Measurements from ENCODE around the gene EEF2K.

DNA sequence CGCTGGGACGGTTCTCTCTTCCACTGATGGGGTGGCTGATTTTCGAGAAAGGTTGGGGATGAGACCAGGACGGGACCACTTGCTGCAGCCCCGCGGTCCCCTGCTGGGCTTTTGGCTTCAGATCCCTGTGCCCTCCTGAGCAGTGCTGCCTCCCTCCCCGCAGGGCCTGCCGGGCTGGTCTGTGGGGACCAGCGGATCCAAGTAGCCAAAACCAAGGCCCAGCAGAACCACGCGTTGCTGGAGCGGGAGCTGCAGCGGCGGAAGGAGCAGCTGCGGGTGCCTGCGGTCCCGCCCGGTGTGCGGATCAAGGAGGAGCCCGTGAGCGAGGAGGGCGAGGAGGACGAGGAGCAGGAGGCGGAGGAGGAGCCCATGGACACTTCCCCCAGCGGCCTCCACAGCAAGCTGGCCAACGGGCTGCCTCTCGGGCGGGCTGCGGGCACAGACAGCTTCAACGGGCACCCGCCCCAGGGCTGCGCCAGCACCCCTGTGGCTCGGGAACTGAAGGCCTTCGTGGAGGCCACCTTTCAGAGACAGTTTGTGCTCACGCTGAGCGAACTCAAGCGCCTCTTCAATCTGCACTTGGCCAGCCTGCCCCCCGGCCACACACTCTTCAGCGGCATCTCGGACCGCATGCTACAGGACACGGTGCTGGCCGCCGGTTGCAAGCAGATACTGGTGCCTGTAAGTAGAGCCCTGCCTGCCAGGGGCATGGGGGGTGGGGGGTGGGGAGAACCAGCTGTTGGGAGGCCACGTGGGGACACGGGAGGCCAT, 119.7 kb downstream of the EEF2K start:
- TF ChIP-seq, protein P1, sequence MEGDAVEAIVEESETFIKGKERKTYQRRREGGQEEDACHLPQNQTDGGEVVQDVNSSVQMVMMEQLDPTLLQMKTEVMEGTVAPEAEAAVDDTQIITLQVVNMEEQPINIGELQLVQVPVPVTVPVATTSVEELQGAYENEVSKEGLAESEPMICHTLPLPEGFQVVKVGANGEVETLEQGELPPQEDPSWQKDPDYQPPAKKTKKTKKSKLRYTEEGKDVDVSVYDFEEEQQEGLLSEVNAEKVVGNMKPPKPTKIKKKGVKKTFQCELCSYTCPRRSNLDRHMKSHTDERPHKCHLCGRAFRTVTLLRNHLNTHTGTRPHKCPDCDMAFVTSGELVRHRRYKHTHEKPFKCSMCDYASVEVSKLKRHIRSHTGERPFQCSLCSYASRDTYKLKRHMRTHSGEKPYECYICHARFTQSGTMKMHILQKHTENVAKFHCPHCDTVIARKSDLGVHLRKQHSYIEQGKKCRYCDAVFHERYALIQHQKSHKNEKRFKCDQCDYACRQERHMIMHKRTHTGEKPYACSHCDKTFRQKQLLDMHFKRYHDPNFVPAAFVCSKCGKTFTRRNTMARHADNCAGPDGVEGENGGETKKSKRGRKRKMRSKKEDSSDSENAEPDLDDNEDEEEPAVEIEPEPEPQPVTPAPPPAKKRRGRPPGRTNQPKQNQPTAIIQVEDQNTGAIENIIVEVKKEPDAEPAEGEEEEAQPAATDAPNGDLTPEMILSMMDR (IDR thresholded peaks at IDR 0.05 in 4 of 5, conservative IDR thresholded peaks at IDR 0.05 in 1 of 5), result no peak
- no peak for TF ChIP-seq POLR2A (IDR thresholded peaks at IDR 0.05)

All from gastrocnemius medialis (tissue), 4 donors.